Cardiac fibroblast (primary cell): ENCODE measurements around the gene SV2B.
"Not testable (repeated sequence)": the region's sequence is repeated elsewhere in the genome, so short reads cannot be mapped to it uniquely, and the experiment has no call there.

ENCODE experiments used
- DNase-seq, 2 donors: peaks; one replicate each; pipeline versions ENCODE4 v3.0.0 to v3.0.0-alpha.2; 2010; ENCODE audit warnings: low read depth in 2 of 2
- H3K4me3 ChIP-seq, 2 donors: replicated peaks in 1 of 2; 1 replicate in 1 of 2; 2 replicates in 1 of 2; pipeline ENCODE4 v1.5.1; 2011; ENCODE audit warnings: low read depth in 2 of 2, low read length in 2 of 2, mild to moderate bottlenecking in 2 of 2, moderate library complexity in 1 of 2
- TF ChIP-seq, protein P1 (sequence below): IDR thresholded peaks from one replicate; pipeline ENCODE4 v1.5.1; 2011; ENCODE audit warnings: low read depth, mild to moderate bottlenecking, low read length, inconsistent platforms

Gene SV2B

DNA sequence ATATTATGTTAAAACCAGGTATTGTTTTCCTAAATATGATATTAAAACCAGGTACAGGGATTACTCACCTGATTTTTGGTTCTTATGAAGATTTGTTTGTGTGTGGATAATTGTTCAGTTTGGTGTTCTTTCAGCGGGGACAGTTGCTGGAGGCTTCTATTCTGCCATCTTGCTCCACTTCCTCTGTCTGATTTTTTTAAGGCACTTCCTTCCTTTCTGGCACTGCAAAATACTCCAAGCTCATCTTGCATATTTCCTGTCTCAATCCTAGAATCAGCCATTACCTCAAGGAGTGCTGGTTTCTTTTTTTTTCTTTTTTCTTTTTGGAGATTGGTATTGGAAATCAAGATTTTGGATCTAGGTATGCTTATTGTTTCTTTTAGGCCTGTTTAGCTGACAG, 229.9 kb downstream of the SV2B start:
- TF ChIP-seq, protein P1, sequence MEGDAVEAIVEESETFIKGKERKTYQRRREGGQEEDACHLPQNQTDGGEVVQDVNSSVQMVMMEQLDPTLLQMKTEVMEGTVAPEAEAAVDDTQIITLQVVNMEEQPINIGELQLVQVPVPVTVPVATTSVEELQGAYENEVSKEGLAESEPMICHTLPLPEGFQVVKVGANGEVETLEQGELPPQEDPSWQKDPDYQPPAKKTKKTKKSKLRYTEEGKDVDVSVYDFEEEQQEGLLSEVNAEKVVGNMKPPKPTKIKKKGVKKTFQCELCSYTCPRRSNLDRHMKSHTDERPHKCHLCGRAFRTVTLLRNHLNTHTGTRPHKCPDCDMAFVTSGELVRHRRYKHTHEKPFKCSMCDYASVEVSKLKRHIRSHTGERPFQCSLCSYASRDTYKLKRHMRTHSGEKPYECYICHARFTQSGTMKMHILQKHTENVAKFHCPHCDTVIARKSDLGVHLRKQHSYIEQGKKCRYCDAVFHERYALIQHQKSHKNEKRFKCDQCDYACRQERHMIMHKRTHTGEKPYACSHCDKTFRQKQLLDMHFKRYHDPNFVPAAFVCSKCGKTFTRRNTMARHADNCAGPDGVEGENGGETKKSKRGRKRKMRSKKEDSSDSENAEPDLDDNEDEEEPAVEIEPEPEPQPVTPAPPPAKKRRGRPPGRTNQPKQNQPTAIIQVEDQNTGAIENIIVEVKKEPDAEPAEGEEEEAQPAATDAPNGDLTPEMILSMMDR: no peak
- no peak for DNase-seq

DNA sequence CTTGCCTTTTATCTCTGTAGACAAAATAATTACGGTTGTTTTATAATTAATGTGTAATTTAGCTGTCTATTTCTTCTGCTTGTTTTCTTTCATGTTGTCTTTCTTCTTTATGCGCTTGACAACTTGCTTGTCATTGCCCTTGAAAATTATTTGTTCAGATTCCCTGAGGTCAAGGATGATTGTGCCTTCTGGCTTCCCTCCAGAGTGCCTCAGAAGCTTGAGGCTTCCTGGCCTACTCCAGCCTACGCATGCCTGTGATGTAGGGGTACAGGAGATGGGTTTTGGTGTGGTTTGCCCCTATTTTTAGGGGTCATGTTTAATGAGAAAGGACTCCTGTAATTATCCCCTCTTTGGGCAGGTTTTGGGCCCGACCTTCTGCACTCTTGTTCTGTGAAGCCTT, 231.5 kb downstream of the SV2B start:
- DNase-seq: no peak
- no peak overlapping the region for H3K4me3 ChIP-seq
- TF ChIP-seq, protein P1: no peak

More for the DNA sequence above, 229.9 kb downstream of the SV2B start:
- H3K4me3 ChIP-seq: no peak overlapping the region

DNA sequence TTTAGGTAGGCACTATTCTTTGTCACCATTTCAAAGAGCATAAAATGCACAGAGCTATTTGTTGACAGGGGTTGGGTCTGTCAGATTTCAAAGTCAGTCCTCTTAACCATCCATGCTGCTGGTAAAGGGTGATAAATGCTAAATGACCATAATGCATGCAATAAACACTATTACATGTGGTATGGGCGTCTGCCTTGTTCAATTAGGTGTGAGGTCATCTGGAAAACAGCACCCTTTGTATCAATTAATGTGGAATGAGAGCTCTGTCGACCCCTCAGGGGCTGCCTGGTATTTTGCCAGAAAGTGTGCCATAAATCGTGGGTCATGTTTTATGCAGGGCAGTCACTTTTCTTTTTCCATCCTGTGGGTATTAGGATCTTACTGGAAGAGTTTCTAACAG, 235.6 kb downstream of the SV2B start:
- no peak overlapping the region for H3K4me3 ChIP-seq
- no peak for DNase-seq
- TF ChIP-seq, protein P1: no peak

DNA sequence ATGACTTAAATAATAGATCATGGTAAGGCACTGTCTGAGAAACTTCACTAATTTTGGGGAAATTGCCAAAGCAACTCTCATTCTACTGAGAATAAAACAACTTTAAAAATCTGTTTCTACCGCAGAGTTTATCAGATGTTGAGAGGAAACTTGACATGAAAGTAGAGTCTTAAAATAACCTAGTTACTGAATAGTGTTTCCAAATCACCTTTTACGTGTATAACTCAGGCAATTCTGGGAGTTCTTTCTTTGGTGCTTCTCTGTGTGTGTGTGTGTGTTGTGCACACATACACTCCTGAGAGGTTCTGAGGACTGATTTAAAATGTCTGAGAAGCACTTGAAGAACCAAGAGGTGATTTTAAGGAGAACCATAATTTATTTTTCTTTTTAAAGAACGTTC, 236.6 kb downstream of the SV2B start:
- TF ChIP-seq, protein P1: no peak
- no peak overlapping the region for H3K4me3 ChIP-seq
- no peak for DNase-seq

DNA sequence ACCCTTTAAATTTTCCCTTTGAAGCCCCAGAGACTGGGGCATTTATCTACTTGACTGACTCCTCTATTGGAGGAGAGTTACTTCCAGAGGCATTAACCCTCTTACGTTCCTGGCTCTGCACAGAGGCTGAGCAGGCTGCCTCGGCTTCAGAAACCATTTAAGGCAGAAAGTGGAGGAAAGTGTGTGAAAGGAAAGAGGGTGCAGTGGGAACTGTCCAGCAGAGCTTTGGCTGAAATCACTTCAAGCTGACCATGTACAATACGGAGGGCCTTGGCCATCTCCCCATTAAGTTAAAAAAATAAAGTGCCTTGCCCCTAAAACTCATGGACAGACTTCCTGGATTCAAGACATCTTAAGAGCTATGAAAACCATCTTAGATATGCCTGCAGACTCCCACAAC, 238.7 kb downstream of the SV2B start:
- TF ChIP-seq, protein P1: no peak
- peak in 1 of 2 donors; percentile 42 for DNase-seq
- H3K4me3 ChIP-seq: no peak overlapping the region

DNA sequence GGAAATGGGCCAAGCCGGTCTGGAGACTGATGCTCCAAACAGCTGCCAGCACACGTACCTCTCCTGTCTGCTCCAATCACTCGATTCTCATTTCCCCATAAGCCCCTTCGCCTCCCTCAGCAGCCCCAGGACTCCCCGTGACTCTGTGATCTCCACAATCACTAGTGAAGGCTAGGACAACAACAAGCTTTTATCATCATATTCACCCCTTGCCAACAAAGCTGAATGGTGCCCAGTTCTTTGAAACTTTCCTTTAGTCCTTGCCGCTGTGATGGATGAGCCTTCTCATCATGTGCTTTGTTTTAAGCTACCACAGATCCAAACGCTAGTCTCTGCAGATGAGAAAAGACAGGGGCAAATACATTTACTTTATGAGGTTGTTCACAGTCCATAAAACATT, 242.0 kb downstream of the SV2B start:
- H3K4me3 ChIP-seq: no peak overlapping the region
- no peak for DNase-seq
- TF ChIP-seq, protein P1: no peak

DNA sequence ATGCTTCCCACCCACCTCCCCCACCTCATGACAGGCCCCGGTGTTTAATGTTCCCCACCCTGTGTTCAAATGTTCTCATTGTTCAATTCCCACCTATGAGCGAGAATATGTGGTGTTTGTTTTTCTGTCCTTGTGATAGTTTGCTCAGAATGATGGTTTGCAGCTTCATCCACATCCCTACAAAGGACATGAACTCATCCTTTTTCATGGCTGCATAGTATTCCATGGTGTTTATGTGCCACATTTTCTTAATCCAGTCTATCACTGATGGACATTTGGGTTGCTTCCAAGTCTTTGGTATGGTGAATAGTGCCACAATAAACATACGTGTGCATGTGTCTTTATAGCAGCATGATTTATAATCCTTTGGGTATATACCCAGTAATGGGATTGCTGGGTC, 244.9 kb downstream of the SV2B start:
- H3K4me3 ChIP-seq, DNase-seq: not testable (repeated sequence)
